Epithelial cell of proximal tubule (primary cell): ENCODE results near the gene ARFGAP3. TPM values are rescaled to one million over a fixed set of nuclear protein-coding genes. Genes with fewer than 3 reads are reported as not detected.
"Not testable (repeated sequence)": the region's sequence is repeated elsewhere in the genome, so short reads cannot be mapped to it uniquely, and the experiment has no call there.

Experiments
- DNase-seq: peaks from one replicate; pipeline ENCODE4 v3.0.0-alpha.2; 2011; ENCODE audit warnings: low read depth
- H3K4me3 ChIP-seq: 2 replicates; pipeline ENCODE4 v1.5.1; 2011; ENCODE audit warnings: low read depth, mild to moderate bottlenecking, low read length
- total RNA-seq: library from RNA; depleted of rRNA; stranded (reverse); fragments of >200 nt; gene quantifications from 2 replicates; pipeline ENCODE4 v1.2.3, GENCODE V29; 2015
- TF ChIP-seq, protein P1 (sequence below): conservative IDR thresholded peaks from 2 replicates; pipeline ENCODE4 v1.5.1; 2012; ENCODE audit warnings: low read depth, mild to moderate bottlenecking, low read length

ARFGAP3 gene
- total RNA-seq, 1 donor from 2014 or later, result 62.2 TPM

DNA sequence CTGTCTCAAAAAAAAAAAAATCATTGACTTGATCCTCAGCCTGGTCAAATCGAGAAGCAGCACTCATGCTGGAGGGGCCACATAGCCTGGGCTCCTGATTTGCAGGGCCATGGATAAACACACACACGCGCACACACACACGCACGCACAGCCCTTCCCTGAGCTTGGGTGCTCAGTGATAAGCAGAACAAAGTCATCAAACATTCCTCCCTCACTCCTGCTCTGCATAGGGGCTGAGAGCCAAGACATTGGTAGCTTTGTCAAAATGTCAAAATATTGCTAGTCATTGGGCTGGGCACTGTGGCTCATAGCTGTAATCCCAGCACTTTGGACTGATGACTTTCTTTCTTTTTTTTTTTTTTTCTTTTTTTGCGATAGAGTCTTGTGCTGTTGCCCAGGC, 102.4 kb downstream of the ARFGAP3 start:
- TF ChIP-seq, protein P1, sequence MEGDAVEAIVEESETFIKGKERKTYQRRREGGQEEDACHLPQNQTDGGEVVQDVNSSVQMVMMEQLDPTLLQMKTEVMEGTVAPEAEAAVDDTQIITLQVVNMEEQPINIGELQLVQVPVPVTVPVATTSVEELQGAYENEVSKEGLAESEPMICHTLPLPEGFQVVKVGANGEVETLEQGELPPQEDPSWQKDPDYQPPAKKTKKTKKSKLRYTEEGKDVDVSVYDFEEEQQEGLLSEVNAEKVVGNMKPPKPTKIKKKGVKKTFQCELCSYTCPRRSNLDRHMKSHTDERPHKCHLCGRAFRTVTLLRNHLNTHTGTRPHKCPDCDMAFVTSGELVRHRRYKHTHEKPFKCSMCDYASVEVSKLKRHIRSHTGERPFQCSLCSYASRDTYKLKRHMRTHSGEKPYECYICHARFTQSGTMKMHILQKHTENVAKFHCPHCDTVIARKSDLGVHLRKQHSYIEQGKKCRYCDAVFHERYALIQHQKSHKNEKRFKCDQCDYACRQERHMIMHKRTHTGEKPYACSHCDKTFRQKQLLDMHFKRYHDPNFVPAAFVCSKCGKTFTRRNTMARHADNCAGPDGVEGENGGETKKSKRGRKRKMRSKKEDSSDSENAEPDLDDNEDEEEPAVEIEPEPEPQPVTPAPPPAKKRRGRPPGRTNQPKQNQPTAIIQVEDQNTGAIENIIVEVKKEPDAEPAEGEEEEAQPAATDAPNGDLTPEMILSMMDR, result no peak
- H3K4me3 ChIP-seq, result no peak overlapping the region
- no peak for DNase-seq

DNA sequence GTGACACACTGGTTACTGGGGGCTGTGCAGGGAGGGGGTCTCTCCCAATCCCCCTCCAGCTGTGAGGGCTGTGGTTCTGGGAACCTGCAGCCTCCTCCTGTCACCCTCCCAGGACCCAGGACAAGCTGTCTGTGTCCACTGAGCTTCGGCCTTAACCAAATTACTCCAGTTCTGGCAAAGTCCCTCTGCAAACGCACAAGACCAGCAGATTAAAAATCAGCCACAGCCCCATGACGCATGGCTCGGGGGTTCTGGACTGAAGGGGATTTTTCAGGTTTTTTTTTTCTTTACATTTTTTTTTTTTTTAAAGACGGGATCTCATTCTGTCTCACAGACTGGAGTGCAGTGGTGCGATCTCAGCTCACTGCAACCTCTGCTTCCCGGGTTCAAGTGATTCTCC, 104.2 kb downstream of the ARFGAP3 start:
- DNase-seq, result no peak
- no peak overlapping the region for H3K4me3 ChIP-seq
- TF ChIP-seq, protein P1, result no peak

DNA sequence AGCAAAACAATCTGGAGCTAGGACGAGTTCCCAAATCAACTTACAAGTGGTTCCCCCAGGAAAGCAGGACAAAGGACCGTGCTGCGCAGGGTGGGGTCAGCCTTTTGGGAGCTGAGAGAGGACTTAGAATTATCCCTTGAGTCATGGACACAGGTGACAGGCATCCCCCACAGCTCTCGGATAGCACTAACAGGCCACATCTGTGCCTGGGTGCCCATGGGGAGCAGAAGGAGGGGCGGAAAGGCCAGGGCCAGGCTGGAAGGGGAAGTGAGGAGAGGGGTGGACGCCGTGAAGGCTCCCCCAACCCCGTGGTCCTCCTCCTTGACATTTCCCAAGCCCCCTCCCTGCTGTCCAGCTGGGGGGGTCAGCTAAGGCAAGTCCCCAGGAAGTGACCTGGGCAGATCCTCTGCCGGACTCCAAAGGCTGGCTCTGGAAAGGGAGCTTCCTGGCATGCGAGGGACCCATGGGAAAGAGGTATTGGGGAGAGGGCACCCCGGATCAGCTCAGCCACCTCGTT, 104.8 kb downstream of the ARFGAP3 start:
- TF ChIP-seq, protein P1, result no peak
- no peak for DNase-seq
- H3K4me3 ChIP-seq, result no peak overlapping the region

DNA sequence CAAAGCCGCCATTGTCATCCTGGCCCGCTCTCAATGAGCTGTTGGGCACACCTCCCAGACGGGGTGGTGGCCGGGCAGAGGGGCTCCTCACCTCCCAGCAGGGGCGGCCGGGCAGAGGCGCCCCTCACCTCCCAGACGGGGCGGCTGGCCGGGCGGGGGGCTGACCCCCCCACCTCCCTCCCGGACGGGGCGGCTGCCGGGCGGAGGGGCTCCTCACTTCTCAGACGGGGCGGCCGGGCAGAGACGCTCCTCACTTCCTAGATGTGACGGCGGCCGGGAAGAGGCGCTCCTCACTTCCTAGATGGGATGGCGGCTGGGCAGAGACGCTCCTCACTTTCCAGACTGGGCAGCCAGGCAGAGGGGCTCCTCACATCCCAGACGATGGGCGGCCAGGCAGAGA, 106.7 kb downstream of the ARFGAP3 start:
- not testable (repeated sequence) for DNase-seq, H3K4me3 ChIP-seq

DNA sequence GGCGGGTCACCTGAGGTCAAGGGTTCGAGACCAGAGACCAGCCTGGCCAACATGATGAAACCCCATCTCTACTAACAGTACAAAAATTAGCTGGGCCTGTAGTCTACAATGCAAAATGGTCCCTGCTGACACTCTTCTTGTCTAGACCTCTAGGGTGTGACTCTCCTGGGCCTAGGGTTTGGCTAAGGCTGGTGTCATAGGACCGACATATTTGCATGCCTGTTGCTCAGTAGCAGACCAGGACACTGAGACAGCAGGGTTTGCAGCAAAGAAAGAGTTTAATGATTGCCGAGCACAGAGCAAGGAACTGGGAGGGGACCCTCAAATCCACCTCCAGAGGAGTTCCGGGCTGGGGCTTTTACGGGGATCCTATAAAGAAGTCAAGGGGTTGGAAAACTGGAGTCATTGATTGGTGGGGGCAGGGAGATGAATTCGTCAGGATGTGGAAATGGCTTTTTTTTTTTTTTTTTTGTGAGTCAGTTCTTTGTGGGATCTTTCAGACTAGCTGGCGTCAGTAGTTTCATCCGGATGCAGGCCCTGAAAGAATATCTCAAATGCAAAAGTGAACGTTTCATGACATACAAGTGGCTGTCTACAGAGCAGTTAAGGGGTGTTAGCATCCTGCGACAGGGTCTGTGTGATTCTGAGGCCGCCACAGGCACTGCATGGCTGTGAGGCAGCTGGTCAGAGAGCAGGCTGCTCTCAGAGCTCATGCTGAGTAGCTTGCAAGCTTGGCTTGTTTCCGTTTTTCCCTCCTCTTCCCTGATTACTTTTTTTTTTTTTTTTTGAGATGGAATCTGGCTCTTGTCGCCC, 109.2 kb downstream of the ARFGAP3 start:
- no peak for DNase-seq
- no peak overlapping the region for H3K4me3 ChIP-seq
- TF ChIP-seq, protein P1, result no peak

Other genes with a start within 250 kb of the ARFGAP3 start
- gene POLDIP3, start 242.4 kb downstream of the ARFGAP3 start, total RNA-seq, result 35.0 and 40.2 TPM in 2 replicates
- 0.58 TPM in 1 of 2 replicates, not detected in the other for gene ATP5MGL, start 216.7 kb downstream of the ARFGAP3 start, total RNA-seq
- gene CYB5R3, start 207.9 kb downstream of the ARFGAP3 start, total RNA-seq, result 122 and 136 TPM in 2 replicates
- gene A4GALT, start 136.4 kb downstream of the ARFGAP3 start, total RNA-seq, result 16.2 and 17.8 TPM in 2 replicates
- 47.5 and 63.0 TPM in 2 replicates for gene PACSIN2, start 157.9 kb upstream of the ARFGAP3 start, total RNA-seq
- gene TTLL1, start 232.1 kb upstream of the ARFGAP3 start, total RNA-seq, result 5.9 and 8.9 TPM in 2 replicates